ELR (cell line): ENCODE results near the gene PRKAR1B.
"Not testable (repeated sequence)": the region's sequence is repeated elsewhere in the genome, so short reads cannot be mapped to it uniquely, and the experiment has no call there.

ENCODE experiments used
- DNase-seq: peaks from one replicate; pipeline ENCODE4 v3.0.0-alpha.2; 2015; ENCODE audit warnings: low read depth

PRKAR1B gene

GRCh38 chr7:553636-554111 is 173.4 kb downstream of the PRKAR1B start:
- DNase-seq: no peak

GRCh38 chr7:552868-553635 is 174.0 kb downstream of the PRKAR1B start:
- DNase-seq: no peak

GRCh38 chr7:552151-552867 is 174.8 kb downstream of the PRKAR1B start:
- DNase-seq: not testable (repeated sequence)

- not testable (repeated sequence) for DNase-seq
These were observed 175.5 kb downstream of the PRKAR1B start for GRCh38 chr7:551615-551970.

GRCh38 chr7:550881-551614 is 176.0 kb downstream of the PRKAR1B start:
- no peak for DNase-seq

GRCh38 chr7:549891-550625 is 177.0 kb downstream of the PRKAR1B start:
- DNase-seq: no peak

- DNase-seq: no peak
These were observed 177.8 kb downstream of the PRKAR1B start for GRCh38 chr7:549066-549890.

GRCh38 chr7:548401-548800 is 178.7 kb downstream of the PRKAR1B start:
- DNase-seq: no peak

GRCh38 chr7:545470-545869 is 181.6 kb downstream of the PRKAR1B start:
- DNase-seq: no peak

- DNase-seq: no peak
These were observed 182.5 kb downstream of the PRKAR1B start for GRCh38 chr7:544338-545221.

- peak; percentile 43 for DNase-seq
These were observed 183.4 kb downstream of the PRKAR1B start for GRCh38 chr7:543501-544337.

- DNase-seq: peak; percentile 99
These were observed 184.2 kb downstream of the PRKAR1B start for GRCh38 chr7:542713-543500.

GRCh38 chr7:542131-542712 is 184.9 kb downstream of the PRKAR1B start:
- DNase-seq: no peak

GRCh38 chr7:541661-542060 is 185.4 kb downstream of the PRKAR1B start:
- DNase-seq: no peak

GRCh38 chr7:540997-541396 is 186.1 kb downstream of the PRKAR1B start:
- DNase-seq: no peak

- no peak for DNase-seq
These were observed 186.5 kb downstream of the PRKAR1B start for GRCh38 chr7:540579-540978.

- DNase-seq: peak; percentile 81
These were observed 187.2 kb downstream of the PRKAR1B start for GRCh38 chr7:539731-540411.
